Kidney capillary endothelial cell (primary cell): ENCODE results near the gene KANK3.
"Not testable (repeated sequence)": the region's sequence is repeated elsewhere in the genome, so short reads cannot be mapped to it uniquely, and the experiment has no call there.

Experiments
- DNase-seq: peaks from one replicate; pipeline ENCODE4 v3.0.0-alpha.2; 2018; ENCODE audit warnings: low spot score

Gene KANK3

GRCh38 chr19:8337728-8338127, 5.3 kb downstream of the KANK3 start:
- DNase-seq = no peak

DNA sequence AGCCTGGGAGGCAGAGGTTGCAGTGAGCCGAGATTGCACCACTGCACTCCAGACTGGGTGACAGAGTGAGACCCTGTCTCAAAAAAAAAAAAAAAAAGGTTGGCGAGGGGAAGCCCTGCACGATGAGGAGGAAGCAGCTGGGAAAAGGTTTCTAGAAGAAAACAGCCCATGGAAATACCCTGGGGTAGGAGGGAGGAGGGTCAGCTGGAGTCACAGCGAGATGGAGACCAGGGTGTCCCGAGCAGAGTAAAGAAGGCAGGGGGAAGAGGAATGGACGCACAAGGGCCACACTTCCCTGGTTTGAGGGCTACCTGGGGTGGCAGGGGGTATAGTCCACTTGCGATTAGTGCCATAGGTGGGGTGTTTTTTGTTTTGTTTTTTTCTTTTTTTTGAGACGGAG, 6.4 kb downstream of the KANK3 start:
- DNase-seq = no peak

- no peak for DNase-seq
These were observed 6.9 kb downstream of the KANK3 start for GRCh38 chr19:8336072-8336569.

- no peak for DNase-seq
These were observed 7.6 kb downstream of the KANK3 start for GRCh38 chr19:8335343-8336071.

GRCh38 chr19:8334458-8335342, 8.4 kb downstream of the KANK3 start:
- DNase-seq = no peak

DNA sequence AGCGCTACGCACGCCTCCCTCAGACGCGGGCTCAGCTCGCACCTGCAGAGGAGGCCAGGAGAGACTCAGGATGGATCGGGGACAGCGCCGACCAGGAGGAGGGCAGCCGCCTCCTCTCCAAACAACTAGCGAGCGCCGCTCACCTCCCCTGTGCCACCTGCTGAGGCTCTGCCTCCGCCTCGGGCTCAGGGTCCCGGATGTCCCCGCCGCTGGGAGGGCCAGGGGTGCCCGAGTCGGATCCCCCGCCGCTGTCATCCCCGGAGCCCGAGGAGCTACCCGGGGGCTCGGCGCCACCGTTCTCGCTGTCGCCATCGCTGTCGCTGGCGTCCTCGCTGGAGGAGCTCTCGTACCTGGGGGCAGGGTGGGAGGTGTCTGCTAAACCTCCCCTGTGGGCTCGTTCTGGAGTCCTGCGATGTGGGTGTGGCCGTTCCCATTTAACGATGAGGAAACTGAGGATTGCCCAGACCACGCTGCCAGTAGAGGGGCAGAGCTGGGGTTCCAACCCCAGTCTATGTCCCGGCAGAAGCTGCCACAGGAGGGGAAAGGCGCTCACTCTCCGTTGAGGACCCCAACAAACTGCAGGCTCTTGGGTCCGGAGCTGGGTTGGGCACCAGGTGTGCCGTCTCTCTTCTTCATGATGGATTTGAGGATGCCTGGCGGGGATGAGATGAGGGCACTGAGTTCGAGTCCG, 9.2 kb downstream of the KANK3 start:
- DNase-seq = no peak

- DNase-seq = no peak
These were observed 9.9 kb downstream of the KANK3 start for GRCh38 chr19:8332976-8333766.

GRCh38 chr19:8331263-8331845, 11.7 kb downstream of the KANK3 start:
- DNase-seq = no peak

DNA sequence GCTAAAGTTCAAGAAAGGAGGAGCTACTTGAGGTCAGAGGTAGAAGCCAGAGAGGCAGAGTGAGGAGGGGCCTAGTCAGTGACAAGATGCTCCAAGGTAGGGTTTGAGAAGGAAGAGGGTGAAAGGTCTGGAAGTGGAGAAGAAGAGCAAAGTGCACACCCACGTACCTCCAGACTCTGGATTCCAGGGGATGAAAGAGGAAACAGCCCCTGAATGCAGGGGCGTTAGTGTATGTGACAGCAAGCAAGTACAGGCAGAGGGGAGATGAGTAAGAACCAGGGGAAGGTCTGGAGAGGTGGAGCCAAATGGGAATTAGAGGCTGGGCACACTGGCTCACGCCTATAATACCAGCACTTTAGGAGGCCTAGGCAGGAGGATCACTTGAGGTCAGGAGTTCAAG, 13.1 kb downstream of the KANK3 start:
- DNase-seq = no peak

DNA sequence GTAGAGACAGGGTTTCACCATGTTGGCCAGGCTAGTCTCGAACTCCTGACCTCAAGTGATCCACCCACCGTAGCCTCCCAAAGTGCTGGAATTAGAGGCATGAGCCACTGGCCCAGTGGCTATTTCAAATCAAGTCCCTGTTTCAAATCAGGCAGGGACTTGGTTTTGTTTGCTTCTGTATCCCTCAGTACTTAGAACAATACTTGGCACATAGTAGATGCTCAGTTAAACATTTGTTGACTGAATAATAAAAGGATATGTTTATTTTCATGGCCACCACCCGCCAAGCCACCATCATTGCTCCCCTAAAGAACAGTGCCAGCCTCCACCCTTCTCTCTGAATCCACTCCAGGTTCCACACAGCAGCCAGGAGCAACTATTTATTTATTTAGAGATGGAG, 17.6 kb downstream of the KANK3 start:
- no peak for DNase-seq

DNA sequence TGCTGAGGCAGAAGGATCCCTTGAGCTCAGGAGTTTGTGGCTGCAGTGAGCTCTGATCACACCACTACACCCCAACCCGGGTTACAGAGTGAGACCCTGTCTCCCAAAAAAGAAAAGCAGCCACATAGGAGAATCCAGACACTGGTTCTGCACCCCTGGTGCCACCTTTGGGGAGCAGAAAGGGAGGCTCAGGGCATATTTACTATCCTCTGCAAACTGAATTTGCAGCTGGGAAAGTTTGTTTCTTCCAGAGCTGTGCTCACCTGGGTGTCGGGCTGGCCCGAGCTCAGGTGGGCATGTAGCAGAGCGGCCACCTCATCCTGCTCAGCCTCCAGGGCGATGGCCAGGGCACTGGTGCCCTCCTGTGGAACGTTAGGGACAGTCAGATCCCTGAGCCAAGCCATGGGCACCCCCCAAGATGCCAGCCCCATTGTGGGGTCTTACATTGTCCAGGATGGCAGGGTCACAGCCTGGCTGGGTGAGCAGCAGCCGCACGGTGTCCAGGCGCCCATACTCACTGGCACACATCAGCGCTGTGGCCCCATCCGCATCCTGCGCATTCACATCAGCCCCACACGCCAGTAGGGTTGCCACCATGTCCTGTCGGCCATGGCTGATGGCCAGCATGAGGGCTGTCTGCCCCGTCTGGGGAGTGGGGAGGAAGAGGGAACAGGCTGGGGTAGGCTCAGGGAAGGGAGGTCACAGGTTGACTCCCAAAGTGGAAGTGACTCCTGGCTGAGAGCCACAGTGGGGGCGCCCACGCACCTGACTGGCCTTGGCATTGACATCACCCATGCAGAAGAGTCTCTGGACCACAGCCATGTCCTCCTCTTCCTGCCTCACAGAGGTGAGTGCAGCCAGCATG, 18.6 kb downstream of the KANK3 start:
- no peak for DNase-seq

GRCh38 chr19:8323781-8324185, 19.3 kb downstream of the KANK3 start:
- DNase-seq = no peak

GRCh38 chr19:8322638-8322997, 20.4 kb downstream of the KANK3 start:
- DNase-seq = no peak

- no peak for DNase-seq
These were observed 20.9 kb downstream of the KANK3 start for GRCh38 chr19:8321986-8322637.

DNA sequence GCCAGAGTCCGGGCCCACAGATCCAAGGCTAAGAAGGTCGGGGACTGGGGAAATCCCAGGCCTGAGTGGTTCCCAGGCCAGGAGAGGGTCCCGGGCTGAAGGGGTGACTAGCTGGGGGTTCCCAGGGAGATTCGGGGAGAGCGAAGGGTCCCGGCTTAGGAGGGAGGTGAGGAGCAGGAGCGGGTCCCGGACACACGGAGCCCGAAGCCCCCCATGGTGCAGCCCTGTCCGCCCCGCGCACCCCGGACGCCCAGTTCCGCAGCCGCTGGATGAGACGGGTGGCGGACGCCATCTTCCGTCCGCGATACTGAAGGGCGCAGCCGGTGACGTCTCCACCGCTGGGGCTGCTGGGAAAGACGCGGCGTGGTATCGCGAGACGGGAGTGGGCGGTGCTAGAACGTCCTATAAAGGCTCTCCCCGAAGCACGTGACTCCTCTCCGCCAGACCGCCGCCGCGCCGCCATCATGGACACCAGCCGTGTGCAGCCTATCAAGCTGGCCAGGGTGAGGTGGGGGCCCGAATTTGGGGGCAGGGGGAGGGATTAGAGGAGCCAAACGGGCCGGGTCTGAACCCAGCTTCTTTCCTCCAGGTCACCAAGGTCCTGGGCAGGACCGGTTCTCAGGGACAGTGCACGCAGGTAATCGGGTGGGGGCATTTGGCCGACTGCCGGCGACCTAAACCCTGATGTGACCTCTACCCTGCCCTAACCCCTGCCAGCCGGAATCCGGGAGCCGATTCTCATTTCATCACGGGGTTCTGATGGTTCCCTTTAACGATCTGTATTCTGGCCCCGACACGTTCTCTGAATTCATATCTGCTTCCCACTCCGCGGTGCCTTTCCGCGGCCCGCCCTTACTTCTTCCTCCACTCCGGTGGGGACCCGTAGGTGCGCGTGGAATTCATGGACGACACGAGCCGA, 21.7 kb downstream of the KANK3 start, which contains the start of the genes NDUFA7 and RPS28:
TSS of gene NDUFA7 (minus strand) at position 309 of the 919 bp plus-strand sequence. CDS start at position 292, 17 bp downstream.
TSS of gene RPS28 (plus strand) at position 430 of the 919 bp plus-strand sequence. CDS start at position 465, 35 bp downstream.
- DNase-seq = peak; percentile 91

- DNase-seq = no peak
These were observed 22.4 kb downstream of the KANK3 start for GRCh38 chr19:8320564-8321066.

- no peak for DNase-seq
These were observed 23.1 kb downstream of the KANK3 start for GRCh38 chr19:8319807-8320520.

DNA sequence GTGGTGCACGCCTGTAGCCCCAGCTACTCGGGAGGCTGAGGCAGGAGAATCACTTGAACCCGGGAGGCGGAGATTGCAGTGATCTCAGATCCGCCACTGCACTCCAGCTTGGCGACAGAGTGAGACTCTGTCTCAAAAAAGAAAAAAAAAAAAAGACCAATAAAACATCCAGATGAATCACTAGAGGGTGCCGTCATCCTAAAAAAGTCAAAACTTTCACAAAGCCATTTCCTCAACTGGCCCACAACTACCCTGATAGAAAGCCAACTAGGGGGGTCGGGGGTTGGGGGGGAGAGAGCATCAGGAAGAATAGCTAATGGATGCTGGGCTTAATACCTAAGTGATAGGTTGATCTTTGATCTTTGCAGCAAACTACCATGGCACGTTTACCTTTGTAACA, 24.2 kb downstream of the KANK3 start:
- DNase-seq = not testable (repeated sequence)
